ENCODE data around the gene MCU.

MCU gene

DNA sequence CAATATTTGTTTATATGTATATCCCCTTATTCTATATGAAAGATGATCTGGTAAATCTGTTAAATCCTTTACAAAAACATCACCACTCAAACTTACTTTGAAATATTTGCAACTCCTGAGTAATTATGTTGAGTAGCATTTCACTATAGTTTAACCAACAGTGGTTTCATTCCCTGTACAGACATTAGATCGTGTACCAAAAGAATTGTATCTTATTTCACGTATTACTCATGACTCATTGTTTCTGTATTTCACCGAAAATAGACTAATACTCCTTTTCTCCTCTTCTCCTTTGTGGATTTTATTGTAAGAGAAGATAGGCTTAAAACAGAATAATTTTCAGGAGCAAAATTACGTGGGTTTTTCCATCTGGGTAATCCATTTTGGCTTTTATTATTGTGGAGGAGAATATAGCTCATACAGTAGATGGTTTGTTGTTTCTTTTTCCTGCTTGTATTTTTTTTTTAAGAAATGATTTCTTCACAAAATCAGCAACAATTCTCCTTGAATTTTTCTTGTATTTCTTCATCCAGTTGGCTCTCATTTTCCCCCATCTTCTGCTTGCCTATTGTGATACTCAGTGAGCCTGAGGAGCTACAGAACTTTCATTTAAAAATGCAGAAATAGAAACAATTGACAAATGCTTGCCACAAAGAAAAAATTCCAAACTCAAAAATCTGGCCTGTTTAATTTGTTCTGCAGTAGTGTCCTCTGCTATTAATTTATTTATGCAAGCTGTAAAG lies 111.0 kb downstream of the MCU start:
- no peak for DNase-seq (ENCODE audit: low spot score)

DNA sequence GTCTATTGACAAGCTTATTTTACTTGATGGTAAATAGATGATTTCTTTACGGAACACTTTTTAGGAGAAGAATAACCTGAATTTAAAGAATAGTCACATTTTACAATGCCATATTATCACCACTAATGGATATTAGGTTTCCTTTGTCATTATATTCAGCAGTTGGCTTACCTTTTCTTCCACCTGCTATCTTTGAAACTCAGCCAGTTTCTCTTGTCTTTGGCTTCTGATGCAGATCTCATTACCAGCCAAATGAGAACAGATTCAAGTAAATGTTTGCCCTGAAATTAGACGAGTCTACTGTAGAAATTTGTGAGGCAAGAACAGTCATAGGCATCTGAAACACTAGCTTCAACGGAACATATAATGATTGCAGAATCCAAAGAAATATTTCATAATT lies 116.1 kb downstream of the MCU start:
- DNase-seq (ENCODE audit: low spot score): no peak

DNA sequence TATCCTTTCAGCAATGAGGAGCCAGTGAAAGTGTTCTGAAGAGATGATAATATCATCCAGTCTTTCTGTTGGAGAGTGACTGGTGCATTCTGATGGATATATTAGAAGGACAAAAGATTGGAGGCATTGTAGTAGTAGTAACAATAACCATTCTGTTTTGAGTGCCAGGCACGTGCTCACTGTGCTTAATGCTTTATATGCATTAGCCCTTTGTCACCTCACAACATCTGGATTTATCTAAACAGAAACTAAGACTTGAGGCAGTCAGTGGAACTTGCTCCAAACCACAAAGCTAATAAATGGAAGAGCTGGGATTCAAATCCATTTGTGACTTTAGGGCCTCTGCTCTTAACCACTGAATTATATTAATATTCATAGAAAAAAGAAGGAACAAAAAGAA lies 117.1 kb downstream of the MCU start:
- DNase-seq (ENCODE audit: low spot score): no peak

DNA sequence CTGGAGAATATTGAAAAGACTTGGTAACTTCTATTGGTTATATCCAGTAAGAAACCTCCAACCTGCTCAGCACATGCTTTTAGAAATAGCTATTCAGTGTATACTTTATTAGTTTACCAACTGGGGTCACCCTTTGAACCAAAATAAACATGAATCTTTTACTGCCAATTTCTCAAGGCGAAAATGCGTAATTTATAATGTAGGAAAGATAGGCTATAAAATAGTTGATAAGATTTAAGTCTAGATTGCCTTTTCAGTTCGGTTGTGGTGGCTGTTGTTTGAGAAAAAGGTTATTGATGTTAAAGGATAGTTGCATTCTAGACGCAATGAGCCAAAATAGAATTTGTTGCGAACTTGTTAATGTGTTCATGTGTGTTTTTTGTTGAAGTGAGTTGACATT lies 119.0 kb downstream of the MCU start:
- no peak for DNase-seq (ENCODE audit: low spot score)

DNA sequence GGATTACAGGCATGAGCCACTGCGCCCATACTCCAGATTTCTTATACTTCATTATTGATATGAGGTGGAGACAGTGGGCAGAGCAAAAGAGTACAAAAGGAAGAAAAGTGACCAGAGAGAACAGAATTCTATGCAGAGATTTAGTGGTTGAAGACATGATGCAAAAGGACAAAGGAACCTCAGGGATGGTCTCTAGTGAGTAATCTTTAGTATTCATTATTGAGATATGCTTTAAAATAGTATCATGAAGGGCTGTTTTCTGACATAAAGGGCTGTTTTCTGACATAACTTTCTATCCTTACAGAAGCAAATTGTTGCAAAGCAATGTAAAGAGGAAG lies 120.4 kb downstream of the MCU start:
- DNase-seq (ENCODE audit: low spot score): no peak

DNA sequence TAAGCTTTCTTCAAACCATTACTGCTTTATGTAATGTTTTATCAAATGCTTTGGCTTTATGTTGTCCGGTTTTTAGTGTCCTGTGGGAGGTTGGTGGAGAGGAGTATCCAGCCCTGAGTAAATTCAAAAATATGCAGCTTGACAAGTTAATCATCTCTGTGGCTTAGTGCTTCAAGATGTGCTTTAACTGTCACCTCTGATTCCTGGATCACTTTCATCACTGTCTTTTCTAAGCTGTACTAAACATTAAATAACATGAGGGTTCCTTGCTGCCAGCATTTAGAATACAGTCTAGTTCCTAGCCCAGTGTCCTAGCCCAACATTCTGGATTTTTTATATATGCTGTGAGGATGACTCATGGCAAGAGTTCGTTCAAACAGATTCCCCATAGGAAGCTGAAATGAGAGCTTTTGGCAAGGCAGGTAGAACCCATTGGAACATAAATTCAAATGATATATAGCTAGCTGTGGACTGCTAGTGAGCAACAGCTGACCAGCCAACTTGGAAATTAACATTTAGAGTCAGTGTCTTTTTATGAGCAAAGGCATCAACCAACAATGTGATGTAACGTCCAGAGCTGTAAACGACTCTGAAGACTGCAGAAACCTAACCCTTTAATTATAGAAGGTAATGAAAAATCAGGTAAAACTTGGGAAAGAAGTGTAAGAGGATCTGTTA lies 120.9 kb downstream of the MCU start:
- DNase-seq (ENCODE audit: low spot score): no peak

DNA sequence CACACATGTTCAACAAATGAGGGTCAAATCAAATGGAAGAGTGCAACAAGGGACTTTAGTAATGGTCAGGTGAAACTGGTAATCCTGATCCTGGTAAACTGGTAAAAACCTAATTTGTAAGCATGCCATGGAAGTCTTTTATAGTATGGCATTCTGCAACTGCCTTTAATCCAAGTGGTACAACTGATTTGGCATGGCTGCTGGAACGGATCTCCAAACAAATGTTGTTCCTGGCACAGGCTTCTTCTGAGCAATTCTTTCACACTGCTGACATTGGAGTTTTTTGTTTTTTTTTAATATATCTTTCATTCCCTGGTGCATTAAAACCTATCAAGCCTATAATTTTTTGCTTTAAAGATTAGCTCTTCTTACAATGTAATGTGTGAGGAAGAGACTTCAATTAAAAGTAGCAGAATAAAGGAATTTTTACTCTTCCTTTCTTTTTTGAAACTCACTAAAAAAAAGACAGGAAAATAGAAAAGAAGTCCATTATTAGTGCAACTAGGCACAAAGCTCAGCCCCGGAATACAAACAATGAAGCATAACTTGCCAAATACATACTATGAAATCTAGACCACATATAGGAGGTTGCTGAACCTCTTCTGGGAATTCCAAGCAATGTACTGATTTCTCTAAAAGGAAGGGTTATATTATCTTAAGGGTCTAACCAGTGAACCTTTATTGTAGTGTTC lies 122.3 kb downstream of the MCU start:
- no peak for DNase-seq (ENCODE audit: low spot score)

DNA sequence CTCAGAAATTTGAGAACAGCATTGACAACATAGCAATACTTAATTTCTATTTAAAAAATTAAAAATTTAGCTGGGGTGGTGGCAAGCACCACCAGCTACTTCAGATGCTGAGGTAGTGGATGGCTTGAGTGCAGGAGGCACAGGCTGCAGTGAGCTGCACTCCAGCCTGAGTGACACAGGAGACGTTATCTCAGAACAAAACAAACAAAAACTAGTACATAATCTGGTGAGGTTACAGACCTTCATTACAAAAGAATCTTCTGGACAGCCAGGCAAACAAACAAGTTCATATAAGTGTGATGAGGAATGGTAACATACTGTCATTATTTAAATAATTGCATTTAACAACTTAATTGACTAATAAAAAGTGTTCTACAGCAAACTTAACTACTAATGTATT lies 124.6 kb downstream of the MCU start:
- no peak for DNase-seq (ENCODE audit: low spot score)

DNA sequence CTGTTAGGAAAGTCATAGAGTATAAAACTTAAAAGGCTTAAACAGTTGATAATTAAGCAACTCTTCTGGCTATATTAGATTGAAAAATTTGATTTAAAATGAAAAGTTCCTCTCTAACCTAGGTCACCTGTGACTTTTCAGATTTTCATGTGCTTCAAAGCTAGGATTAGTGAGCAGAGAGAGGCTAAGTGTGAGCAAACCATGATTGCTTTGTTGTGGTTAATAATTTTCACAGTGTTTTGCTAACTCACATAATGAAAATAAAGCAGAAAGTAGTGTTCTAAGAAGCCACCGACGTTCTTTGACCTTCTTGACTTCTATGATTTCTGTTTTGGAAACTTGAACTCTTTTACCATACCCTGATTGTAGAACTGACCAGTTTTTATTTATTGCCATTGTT lies 126.1 kb downstream of the MCU start:
- no peak for DNase-seq (ENCODE audit: low spot score)

DNA sequence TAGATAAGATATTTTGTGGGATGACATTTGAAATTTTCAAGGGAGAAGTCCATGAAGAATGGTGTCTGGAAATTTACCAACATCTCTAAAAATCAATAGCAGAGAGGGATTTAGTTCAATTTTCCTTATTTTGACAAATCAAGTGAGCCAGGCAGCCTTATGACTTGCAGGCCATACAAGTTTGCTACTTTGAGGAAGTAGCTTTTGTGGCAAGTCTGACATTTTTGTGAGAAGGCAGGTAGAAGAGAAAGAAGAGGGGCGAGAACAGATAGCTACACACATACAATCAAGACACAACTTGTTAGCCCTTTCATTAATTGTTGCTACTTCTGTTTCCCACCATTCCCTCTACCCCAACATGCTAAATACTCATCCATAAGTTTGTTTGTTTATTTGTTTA lies 127.1 kb downstream of the MCU start:
- no peak for DNase-seq (ENCODE audit: low spot score)

DNA sequence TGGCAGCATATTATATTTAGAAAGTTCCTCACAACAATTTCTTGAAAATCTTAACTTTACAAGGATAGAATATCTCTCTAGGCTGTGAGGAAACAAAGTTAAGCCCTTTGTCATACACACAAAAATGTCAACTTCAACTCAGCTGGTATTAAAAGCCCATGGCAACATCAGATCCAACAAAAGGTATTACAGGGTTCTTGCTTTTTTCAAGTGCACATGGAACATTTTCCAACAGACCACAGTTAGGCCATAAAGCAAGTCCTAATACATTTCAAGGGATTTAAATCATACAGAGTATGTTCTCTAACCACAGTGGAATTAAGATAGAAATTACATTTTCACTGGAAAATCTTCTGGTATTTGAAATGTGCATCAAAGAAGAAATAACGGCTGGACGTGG lies 129.7 kb downstream of the MCU start:
- no peak for DNase-seq (ENCODE audit: low spot score)

DNA sequence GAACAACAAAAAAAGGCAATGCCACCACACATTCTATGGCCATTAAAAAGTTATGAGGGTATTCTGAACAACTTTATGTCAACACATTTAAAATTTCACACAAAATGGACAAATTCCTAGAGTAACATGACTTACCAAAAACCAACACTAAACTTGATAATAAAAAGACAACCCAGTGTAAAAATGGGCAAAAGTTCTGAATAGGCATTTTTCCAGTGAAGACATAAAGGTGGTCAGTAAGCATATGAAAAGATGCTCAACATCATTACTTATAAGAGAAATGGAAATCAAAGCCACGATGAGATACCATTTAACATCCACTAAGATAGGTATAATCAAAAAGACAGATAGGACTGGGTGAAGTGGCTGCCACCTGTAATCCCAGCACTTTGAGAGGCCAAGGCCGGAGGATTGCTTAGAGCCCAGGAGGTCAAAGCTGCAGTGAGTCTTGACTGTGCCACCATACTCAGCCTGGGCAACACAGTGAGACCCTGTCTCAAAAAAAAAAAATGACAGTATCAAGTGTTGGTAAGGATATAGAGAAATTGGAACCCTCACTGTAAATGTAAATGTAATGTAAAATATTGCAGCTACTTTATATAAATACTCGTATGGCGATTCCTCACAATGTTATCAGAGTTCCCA lies 130.5 kb downstream of the MCU start:
- DNase-seq (ENCODE audit: low spot score): no peak

DNA sequence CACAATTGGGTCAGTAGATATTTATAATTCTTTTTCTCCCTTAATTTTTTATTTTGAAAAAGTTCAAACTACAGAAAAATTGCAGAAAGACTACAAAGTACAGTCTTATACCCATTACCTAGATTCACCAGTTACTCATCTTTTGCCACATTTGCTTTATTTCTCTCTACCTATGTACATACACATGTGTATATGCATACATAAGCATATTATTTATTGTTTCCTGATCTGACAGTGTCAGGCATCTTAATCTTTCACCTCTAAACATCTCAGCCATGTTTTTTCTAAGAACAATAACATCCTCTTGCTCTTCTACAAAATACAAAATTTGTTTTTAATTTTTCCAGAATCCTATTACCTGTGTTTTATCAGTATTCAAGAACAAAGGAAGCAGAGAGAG lies 133.2 kb downstream of the MCU start:
- no peak for DNase-seq (ENCODE audit: low spot score)

DNA sequence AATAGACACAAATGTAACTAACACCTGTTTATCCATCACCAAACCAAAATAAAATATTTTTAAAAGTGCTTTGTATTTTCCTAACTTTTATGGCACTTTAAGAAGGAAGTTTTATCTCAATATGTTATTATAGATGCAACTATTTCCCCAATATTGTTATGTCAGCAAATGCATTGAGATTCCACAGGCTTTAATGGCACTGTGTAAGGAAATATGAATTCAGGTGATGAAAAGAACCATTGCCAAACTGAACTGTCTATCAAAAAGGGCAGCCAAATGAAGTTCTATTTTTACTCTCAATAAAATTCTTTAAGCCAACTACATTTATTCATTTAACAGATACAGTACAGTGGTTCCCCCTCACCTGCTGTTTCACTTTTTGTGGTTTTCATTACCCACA lies 134.4 kb downstream of the MCU start:
- no peak for DNase-seq (ENCODE audit: low spot score)

DNA sequence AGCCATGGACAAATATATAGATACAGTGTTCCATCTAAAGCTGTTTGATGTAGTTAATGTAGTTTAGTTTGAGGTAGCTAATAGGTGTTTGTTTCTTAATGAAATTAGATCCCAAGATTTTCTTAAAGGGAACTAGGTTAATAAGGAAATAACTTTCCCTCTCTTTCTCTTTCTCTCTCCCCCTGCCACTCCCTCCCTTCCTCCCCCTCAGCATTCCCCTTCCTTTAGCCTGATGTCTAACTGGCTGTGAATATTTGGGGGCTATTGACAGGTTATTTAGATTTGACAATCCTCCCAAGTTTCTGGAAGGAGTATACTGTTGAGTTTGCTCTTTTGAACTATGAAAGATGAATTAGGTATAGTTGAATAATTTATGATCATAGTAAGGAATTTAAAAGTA lies 136.4 kb downstream of the MCU start:
- no peak for DNase-seq (ENCODE audit: low spot score)

DNA sequence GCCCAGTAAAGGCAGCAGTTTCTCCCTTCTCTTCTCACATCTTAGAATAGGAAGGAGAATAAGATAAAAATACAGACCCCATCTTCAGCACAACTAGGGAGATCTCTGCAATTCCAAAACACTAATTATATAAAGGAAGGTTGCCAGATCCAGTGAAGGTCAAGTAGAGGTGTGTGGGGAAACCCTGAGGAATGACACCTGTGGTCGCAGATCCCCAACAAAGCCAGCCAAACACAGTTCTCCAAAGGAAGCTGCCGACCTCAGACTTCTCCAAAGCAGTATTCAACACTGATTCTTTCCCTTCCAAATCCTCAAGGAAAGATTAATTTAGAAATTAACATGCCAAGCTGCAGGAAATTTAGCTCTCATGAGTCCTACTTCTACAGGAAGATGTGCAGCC lies 138.7 kb downstream of the MCU start:
- DNase-seq (ENCODE audit: low spot score): no peak

DNA sequence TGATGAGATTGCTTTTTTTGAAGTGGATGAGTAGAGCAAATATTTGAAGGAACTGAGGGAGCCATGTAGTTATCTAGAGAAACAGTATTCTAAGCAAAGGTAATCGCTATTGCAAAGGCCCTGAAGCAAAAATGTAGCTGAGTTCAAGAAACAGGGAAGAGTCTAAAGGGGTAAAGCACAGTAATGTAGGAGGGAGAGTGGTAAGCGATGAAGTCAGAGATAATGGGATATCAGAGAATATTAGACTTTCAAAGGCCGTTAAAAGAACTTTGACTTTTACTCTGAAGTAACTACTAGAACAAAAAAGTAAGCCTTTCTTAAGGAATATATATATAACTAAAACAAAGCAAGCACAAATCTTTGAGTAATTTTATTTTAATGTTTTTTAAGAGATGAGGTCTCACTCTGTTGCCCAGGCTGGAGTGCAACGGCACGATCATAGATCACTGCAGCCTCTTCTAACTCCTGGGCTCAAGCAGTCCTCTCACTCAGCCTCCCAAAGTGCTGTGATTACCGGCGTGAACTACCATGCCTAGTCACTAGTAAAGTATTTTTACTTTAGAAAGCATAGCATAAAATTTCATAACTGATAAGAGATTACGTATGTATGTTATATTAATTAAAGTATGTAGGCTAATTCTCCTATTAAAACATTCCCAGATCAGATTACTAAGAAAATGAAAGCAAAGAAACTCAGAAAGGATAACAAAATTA lies 139.9 kb downstream of the MCU start:
- no peak for DNase-seq (ENCODE audit: low spot score)

DNA sequence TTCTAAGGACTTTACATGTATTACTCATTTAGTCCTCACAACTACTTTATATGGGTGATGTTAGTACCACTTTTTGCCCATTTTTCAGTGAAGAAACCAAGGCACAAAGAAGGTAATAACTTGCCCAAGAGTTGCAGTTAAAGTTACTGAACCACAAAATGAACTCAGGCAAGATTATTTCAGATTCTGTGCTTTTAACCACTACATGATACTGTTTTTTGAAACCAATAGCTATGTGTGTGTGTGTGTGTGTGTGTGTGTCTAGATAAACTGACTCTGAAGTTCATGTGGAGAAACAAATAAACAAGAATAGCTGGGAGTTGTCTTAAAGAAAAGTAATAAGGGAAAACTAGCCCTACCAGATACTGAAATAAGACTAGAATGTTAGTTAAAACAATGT lies 140.8 kb downstream of the MCU start:
- DNase-seq (ENCODE audit: low spot score): no peak

DNA sequence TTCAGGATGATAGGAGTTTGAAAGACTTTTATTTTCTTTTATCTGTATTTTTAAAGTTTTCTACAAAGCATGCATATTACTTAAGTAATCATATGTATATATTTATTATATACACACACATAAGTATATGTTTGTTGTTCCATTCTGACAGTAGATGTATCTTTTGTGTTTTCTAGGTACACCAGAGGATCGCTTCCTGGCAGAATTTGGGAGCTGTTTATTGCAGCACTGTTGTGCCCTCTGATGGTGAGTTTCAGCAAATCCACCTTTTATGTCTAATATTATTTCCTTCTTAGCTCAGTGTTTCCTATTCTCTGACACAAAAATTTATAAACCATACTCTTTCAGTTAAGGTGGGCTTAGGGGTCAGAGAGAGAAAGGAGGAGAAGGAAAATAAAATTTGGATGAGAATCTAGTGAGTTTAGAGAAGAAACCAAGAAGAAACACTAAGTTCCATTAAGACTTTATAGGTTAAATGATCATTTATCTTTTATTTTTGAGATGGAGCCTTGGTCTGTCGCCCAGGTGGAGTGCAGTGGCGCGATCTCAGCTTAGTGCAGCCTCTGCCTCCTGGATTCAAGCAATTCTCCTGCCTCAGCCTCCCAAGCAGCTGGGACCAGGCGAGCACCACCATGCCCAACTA lies 142.4 kb downstream of the MCU start:
- peak; percentile 45 for DNase-seq (ENCODE audit: low spot score)

DNA sequence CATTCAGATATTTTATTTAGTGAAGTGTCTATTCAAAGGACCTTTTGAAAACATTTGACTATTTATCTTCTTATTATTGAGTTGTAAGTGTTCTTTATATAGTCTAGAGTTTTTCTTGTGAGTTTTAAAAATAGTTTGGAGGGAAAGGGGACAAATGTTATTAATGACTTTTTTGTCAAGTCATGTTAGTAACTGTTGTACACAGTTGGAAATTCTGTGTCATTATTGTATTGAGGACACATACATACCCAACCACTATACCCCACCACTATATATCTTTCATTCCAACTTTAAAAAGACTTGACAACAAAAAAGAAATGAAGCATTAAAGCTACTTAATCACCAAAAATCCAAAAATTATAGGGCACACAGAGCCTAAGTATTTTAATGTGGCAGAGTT lies 148.4 kb downstream of the MCU start:
- DNase-seq (ENCODE audit: low spot score): no peak

DNA sequence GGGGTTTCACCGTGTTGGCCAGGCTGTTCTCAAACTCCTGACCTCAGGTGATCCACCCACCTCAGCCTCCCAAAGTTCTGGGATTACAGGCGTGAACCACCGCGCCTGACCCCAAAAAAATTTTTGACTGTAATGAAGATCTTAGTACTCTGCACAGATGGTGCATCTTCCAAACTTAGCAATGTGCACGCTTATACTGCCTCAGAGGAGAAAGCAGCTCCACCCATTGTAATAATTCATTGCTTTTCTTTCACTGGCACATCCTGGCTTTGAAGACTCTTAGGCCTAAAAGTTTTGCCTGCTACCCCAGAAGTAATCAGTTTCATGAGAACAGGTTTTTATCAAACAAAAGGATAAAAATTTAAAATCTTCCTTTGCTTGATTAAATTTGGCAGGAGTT lies 149.5 kb downstream of the MCU start:
- DNase-seq (ENCODE audit: low spot score): no peak

DNA sequence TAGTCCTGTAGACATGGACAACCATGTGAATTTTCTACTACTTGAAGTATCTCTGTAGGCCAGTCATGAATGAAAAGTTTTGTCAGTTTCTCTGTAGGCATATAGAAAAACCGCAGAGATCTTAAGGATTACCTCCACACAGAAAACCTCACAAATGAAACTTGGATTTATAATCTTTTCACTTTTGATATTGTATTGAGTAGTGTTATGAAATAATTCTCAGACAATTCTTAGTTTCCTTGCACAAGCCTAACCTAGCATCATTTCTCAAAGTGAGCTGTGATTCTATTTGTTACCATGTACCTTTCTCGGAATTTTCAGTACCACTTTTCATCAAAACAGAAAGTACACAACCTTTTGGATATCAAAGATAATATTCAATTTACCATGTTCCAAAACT lies 150.2 kb downstream of the MCU start:
- DNase-seq (ENCODE audit: low spot score): no peak

Data from CD4-positive, alpha-beta T cell treated with Interleukin-6 at 100 ng/mL for 8 hours (primary cell).